Ishikawa (cell line): ENCODE measurements around the gene FSIP1.

Experiments used
- CEBPB ChIP-seq: IDR thresholded peaks from 2 replicates; pipeline ENCODE4 v1.6.1; 2012
- CREB1 ChIP-seq: IDR thresholded peaks from 2 replicates; pipeline ENCODE4 v1.6.1; 2012; ENCODE audit warnings: low read depth
- EGR1 ChIP-seq: IDR thresholded peaks from 2 replicates; pipeline ENCODE4 v1.6.1; 2012
- FOXM1 ChIP-seq: IDR thresholded peaks from 2 replicates; pipeline ENCODE4 v1.6.1; 2012; ENCODE audit warnings: low read depth, borderline replicate concordance
- MAX ChIP-seq: IDR thresholded peaks from 2 replicates; pipeline ENCODE4 v1.6.1; 2012
- RAD21 ChIP-seq: IDR thresholded peaks from 2 replicates; pipeline ENCODE4 v1.6.1; 2012; ENCODE audit warnings: low read depth
- REST ChIP-seq: IDR thresholded peaks from 2 replicates; pipeline ENCODE4 v1.6.1; 2012; ENCODE audit warnings: low read depth, mild to moderate bottlenecking
- TEAD4 ChIP-seq: IDR thresholded peaks from 2 replicates; pipeline ENCODE4 v1.6.1; 2012
- YY1 ChIP-seq: IDR thresholded peaks from 2 replicates; pipeline ENCODE4 v1.6.1; 2012; ENCODE audit warnings: low read depth

GRCh38 chr15:39669241-39669640, 113.4 kb downstream of the FSIP1 start:
- TF ChIP-seq MAX (no peak), YY1 (no peak), REST (no peak), EGR1 (no peak), CREB1 (no peak), RAD21 (no peak), CEBPB (no peak), FOXM1 (no peak), TEAD4 (no peak)
